ENCODE data around the gene ITLN2.
"Not testable (repeated sequence)": the region's sequence is repeated elsewhere in the genome, so short reads cannot be mapped to it uniquely, and the experiment has no call there.

The ITLN2 gene

GRCh38 chr1:160933305-160933704, 21.3 kb downstream of the ITLN2 start:
- H3K36me3 ChIP-seq (replicated peaks in 1 of 2; ENCODE audit: control insufficient read depth in 2 of 2, insufficient read depth in 2 of 2, low read length in 2 of 2); H3K27ac ChIP-seq (replicated peaks; ENCODE audit: low read length); H3K14ac ChIP-seq (ENCODE audit: low read length); H2BK120ac ChIP-seq (ENCODE audit: low read depth, low read length); H3K18ac ChIP-seq (ENCODE audit: low read length); H3K79me1 ChIP-seq (ENCODE audit: low read depth, low read length); H3K23ac ChIP-seq (ENCODE audit: low read depth, low read length, poor library complexity); H2AFZ ChIP-seq (ENCODE audit: low read length); H4K91ac ChIP-seq (ENCODE audit: low read depth, low read length, poor library complexity); H3K4me2 ChIP-seq (ENCODE audit: insufficient read depth, low read length, poor library complexity, severe bottlenecking); H2BK5ac ChIP-seq (ENCODE audit: low read length); H3K9ac ChIP-seq (ENCODE audit: low read depth, low read length, poor library complexity); H3K4me3 ChIP-seq (ENCODE audit: low read length in 2 of 2); H2BK12ac ChIP-seq (ENCODE audit: low read length); H3K4me1 ChIP-seq (ENCODE audit: control insufficient read depth in 2 of 2, insufficient read depth in 1 of 2, low read depth in 1 of 2, low read length in 2 of 2); H3K9me3 ChIP-seq (replicated peaks in 1 of 2; ENCODE audit: control insufficient read depth in 2 of 2, insufficient read depth in 1 of 2, low read depth in 1 of 2, low read length in 2 of 2); H3K4ac ChIP-seq (ENCODE audit: low read length); H2BK15ac ChIP-seq (ENCODE audit: low read length); H2AK5ac ChIP-seq (ENCODE audit: low read depth, low read length); DNase-seq (ENCODE audit: low spot score); H4K8ac ChIP-seq (ENCODE audit: low read depth, low read length); H3K27me3 ChIP-seq (ENCODE audit: control insufficient read depth in 3 of 3, insufficient read depth in 3 of 3, low read depth in 1 of 3, low read length in 3 of 3): not testable (repeated sequence)
- no CpG with 5 or more reads among the region's 31 CpGs for WGBS, 2 donors (ENCODE audit: extremely low coverage in 2 of 2, insufficient read length in 2 of 2, insufficient replicate concordance in 1 of 2)

- H3K4me1 ChIP-seq (ENCODE audit: control insufficient read depth in 2 of 2, insufficient read depth in 1 of 2, low read depth in 1 of 2, low read length in 2 of 2): no peaks in the 10 kb centered on the region
- H3K27ac ChIP-seq (replicated peaks; ENCODE audit: low read length): no peak overlapping the region
- H3K18ac ChIP-seq (ENCODE audit: low read length): no peak overlapping the region
- no peak overlapping the region for H3K23ac ChIP-seq (ENCODE audit: low read depth, low read length, poor library complexity)
- no peak overlapping the region for H4K91ac ChIP-seq (ENCODE audit: low read depth, low read length, poor library complexity)
- H2AK5ac ChIP-seq (ENCODE audit: low read depth, low read length): no peak overlapping the region
- H3K27me3 ChIP-seq (ENCODE audit: control insufficient read depth in 3 of 3, insufficient read depth in 3 of 3, low read depth in 1 of 3, low read length in 3 of 3): no peaks in the 10 kb centered on the region
- no CpG with 5 or more reads among the region's 5 CpGs for WGBS, 2 donors (ENCODE audit: extremely low coverage in 2 of 2, insufficient read length in 2 of 2, insufficient replicate concordance in 1 of 2)
- H3K4me3 ChIP-seq (ENCODE audit: low read length in 2 of 2): no peak overlapping the region
- no peak overlapping the region for H3K9ac ChIP-seq (ENCODE audit: low read depth, low read length, poor library complexity)
- H2BK120ac ChIP-seq (ENCODE audit: low read depth, low read length): no peak overlapping the region
- no peak overlapping the region for H3K14ac ChIP-seq (ENCODE audit: low read length)
- no peak overlapping the region for H3K4ac ChIP-seq (ENCODE audit: low read length)
- no peak overlapping the region for H2BK5ac ChIP-seq (ENCODE audit: low read length)
- H2AFZ ChIP-seq (ENCODE audit: low read length): no peak overlapping the region
- H3K9me3 ChIP-seq (replicated peaks in 1 of 2; ENCODE audit: control insufficient read depth in 2 of 2, insufficient read depth in 1 of 2, low read depth in 1 of 2, low read length in 2 of 2): no peaks in the 10 kb centered on the region
- H2BK15ac ChIP-seq (ENCODE audit: low read length): no peak overlapping the region
- H3K36me3 ChIP-seq (replicated peaks in 1 of 2; ENCODE audit: control insufficient read depth in 2 of 2, insufficient read depth in 2 of 2, low read length in 2 of 2): no peaks in the 10 kb centered on the region
- H2BK12ac ChIP-seq (ENCODE audit: low read length): no peak overlapping the region
- no peak overlapping the region for H3K4me2 ChIP-seq (ENCODE audit: insufficient read depth, low read length, poor library complexity, severe bottlenecking)
- no peak for DNase-seq (ENCODE audit: low spot score)
- no peak overlapping the region for H4K8ac ChIP-seq (ENCODE audit: low read depth, low read length)
- H3K79me1 ChIP-seq (ENCODE audit: low read depth, low read length): no peaks in the 10 kb centered on the region
Observed at GRCh38 chr1:160925652-160926244, 28.9 kb downstream of the ITLN2 start.

- Histone ChIP-seq H3K9ac (ENCODE audit: low read depth, low read length, poor library complexity) (no peak overlapping the region), H3K27me3 (ENCODE audit: control insufficient read depth in 3 of 3, insufficient read depth in 3 of 3, low read depth in 1 of 3, low read length in 3 of 3) (no peaks in the 10 kb centered on the region), H2BK15ac (ENCODE audit: low read length) (no peak overlapping the region), H2AFZ (ENCODE audit: low read length) (no peak overlapping the region), H3K4ac (ENCODE audit: low read length) (no peak overlapping the region), H3K27ac (replicated peaks; ENCODE audit: low read length) (no peak overlapping the region), H3K18ac (ENCODE audit: low read length) (no peak overlapping the region), H3K23ac (ENCODE audit: low read depth, low read length, poor library complexity) (no peak overlapping the region), H3K4me1 (ENCODE audit: control insufficient read depth in 2 of 2, insufficient read depth in 1 of 2, low read depth in 1 of 2, low read length in 2 of 2) (no peaks in the 10 kb centered on the region), H3K79me1 (ENCODE audit: low read depth, low read length) (no peaks in the 10 kb centered on the region), H4K8ac (ENCODE audit: low read depth, low read length) (no peak overlapping the region), H2AK5ac (ENCODE audit: low read depth, low read length) (no peak overlapping the region), H2BK5ac (ENCODE audit: low read length) (no peak overlapping the region), H3K9me3 (replicated peaks in 1 of 2; ENCODE audit: control insufficient read depth in 2 of 2, insufficient read depth in 1 of 2, low read depth in 1 of 2, low read length in 2 of 2) (no peaks in the 10 kb centered on the region), H3K4me2 (ENCODE audit: insufficient read depth, low read length, poor library complexity, severe bottlenecking) (no peak overlapping the region), H3K14ac (ENCODE audit: low read length) (no peak overlapping the region), H2BK12ac (ENCODE audit: low read length) (no peak overlapping the region), H3K4me3 (ENCODE audit: low read length in 2 of 2) (no peak overlapping the region), H2BK120ac (ENCODE audit: low read depth, low read length) (no peak overlapping the region), H4K91ac (ENCODE audit: low read depth, low read length, poor library complexity) (no peak overlapping the region), H3K36me3 (replicated peaks in 1 of 2; ENCODE audit: control insufficient read depth in 2 of 2, insufficient read depth in 2 of 2, low read length in 2 of 2) (no peaks in the 10 kb centered on the region)
- DNase-seq (ENCODE audit: low spot score): no peak
- no CpG with 5 or more reads among the region's 7 CpGs for WGBS, 2 donors (ENCODE audit: extremely low coverage in 2 of 2, insufficient read length in 2 of 2, insufficient replicate concordance in 1 of 2)
Observed at GRCh38 chr1:160924791-160925651, 29.6 kb downstream of the ITLN2 start.

GRCh38 chr1:160916666-160917065, 37.9 kb downstream of the ITLN2 start:
- H3K79me1 ChIP-seq (ENCODE audit: low read depth, low read length): no peaks in the 10 kb centered on the region
- H3K4me3 ChIP-seq (ENCODE audit: low read length in 2 of 2): no peak overlapping the region
- H4K91ac ChIP-seq (ENCODE audit: low read depth, low read length, poor library complexity): no peak overlapping the region
- no peak for DNase-seq (ENCODE audit: low spot score)
- no peak overlapping the region for H3K4ac ChIP-seq (ENCODE audit: low read length)
- no peak overlapping the region for H3K4me2 ChIP-seq (ENCODE audit: insufficient read depth, low read length, poor library complexity, severe bottlenecking)
- no peaks in the 10 kb centered on the region for H3K36me3 ChIP-seq (replicated peaks in 1 of 2; ENCODE audit: control insufficient read depth in 2 of 2, insufficient read depth in 2 of 2, low read length in 2 of 2)
- no peak overlapping the region for H3K14ac ChIP-seq (ENCODE audit: low read length)
- H3K9me3 ChIP-seq (replicated peaks in 1 of 2; ENCODE audit: control insufficient read depth in 2 of 2, insufficient read depth in 1 of 2, low read depth in 1 of 2, low read length in 2 of 2): no peaks in the 10 kb centered on the region
- no peak overlapping the region for H2BK15ac ChIP-seq (ENCODE audit: low read length)
- no peak overlapping the region for H3K23ac ChIP-seq (ENCODE audit: low read depth, low read length, poor library complexity)
- H3K27ac ChIP-seq (replicated peaks; ENCODE audit: low read length): no peak overlapping the region
- no peak overlapping the region for H3K9ac ChIP-seq (ENCODE audit: low read depth, low read length, poor library complexity)
- H2BK12ac ChIP-seq (ENCODE audit: low read length): no peak overlapping the region
- no peak overlapping the region for H2AK5ac ChIP-seq (ENCODE audit: low read depth, low read length)
- no peak overlapping the region for H2BK120ac ChIP-seq (ENCODE audit: low read depth, low read length)
- no CpG with 5 or more reads among the region's 2 CpGs for WGBS, 2 donors (ENCODE audit: extremely low coverage in 2 of 2, insufficient read length in 2 of 2, insufficient replicate concordance in 1 of 2)
- no peaks in the 10 kb centered on the region for H3K27me3 ChIP-seq (ENCODE audit: control insufficient read depth in 3 of 3, insufficient read depth in 3 of 3, low read depth in 1 of 3, low read length in 3 of 3)
- H2AFZ ChIP-seq (ENCODE audit: low read length): no peak overlapping the region
- H3K4me1 ChIP-seq (ENCODE audit: control insufficient read depth in 2 of 2, insufficient read depth in 1 of 2, low read depth in 1 of 2, low read length in 2 of 2): no peaks in the 10 kb centered on the region
- H2BK5ac ChIP-seq (ENCODE audit: low read length): no peak overlapping the region
- H4K8ac ChIP-seq (ENCODE audit: low read depth, low read length): no peak overlapping the region
- H3K18ac ChIP-seq (ENCODE audit: low read length): no peak overlapping the region
